Middle frontal gyrus (tissue), 1 donor: ENCODE measurements around the gene SERPINI1.

ENCODE experiments used
- DNase-seq: peaks from one replicate; pipeline ENCODE4 v3.0.0-alpha.2; 2015; ENCODE audit warnings: low spot score; ENCODE audit errors: extremely low spot score

SERPINI1 gene

GRCh38 chr3:167851171-167851570, 115.7 kb downstream of the SERPINI1 start:
- no peak for DNase-seq

DNA sequence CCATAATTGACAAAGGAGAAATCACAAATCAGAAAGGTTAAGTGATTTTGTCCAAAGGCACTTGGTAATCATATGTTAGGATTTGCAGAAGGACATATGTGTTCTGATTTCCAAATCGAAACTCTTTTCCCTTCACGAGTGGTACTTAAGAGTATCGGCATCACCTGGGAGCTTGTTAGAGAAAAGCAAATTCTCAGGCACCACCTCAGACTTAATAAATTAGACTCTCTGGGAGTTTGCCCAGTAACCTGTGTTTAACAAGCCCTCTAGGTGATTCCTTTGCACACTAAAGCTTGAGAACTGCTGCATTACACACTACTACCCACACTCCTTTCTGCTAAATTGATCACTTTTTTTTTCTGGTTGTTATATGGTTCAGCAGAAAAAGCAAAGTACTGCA, 116.2 kb downstream of the SERPINI1 start:
- DNase-seq: no peak

DNA sequence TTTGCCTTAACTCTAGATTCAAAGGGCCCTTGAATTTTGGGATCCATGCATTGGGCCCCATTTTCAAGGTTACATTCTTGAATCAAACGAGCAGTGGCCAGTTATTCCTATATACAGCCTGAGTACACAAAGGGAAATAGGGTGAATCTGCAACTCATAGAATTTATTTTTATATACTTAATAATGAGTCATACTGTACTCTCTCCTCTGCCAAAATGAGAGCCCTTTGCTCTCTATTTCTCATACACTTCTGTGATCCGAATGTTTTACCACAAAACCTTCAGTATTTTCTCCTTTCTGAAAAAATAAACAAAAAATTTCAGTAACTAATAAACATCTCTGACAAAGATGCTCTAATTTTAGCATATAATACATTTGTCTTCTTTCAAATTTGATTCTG, 116.7 kb downstream of the SERPINI1 start:
- DNase-seq: no peak

GRCh38 chr3:167854063-167854462, 118.5 kb downstream of the SERPINI1 start:
- DNase-seq: no peak

DNA sequence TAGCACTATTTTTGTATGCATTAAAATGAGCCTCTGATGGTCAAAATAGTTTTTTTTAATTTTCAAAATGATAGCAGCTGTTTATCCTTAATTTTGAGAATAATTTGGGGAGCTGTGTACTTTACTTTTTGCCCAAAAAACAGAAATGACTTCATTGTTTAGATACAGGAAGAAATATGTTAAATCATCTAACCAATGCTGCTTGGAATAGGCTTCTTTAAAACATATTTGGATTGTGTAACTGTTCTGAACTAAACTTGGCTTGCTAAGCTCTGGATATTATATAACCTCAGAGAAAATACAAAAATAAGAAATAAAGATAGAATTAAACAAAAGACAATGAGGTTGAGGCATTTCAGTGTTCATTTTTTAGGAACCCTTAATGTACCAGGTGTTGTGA, 119.3 kb downstream of the SERPINI1 start:
- DNase-seq: peak; percentile 35

- no peak for DNase-seq
These were observed 119.8 kb downstream of the SERPINI1 start for GRCh38 chr3:167855306-167855705.

DNA sequence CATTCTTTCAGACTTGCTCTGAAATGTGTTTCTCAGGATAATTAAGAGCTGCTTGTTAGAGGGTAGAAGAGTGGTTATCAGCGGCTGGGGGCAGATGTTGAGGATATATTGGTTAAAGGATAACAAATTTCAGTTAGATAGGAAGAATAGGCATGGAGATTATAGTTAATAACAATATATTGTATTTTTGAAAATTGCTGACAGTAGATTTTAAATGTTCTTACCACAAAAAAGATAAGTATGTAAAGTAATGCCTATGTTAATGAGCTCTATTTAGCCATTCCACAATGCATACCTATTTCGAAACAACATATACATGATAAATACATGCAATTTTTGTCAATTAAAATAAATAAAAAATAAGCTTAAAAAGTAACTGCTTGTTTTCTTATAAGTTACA, 123.3 kb downstream of the SERPINI1 start:
- no peak for DNase-seq

DNA sequence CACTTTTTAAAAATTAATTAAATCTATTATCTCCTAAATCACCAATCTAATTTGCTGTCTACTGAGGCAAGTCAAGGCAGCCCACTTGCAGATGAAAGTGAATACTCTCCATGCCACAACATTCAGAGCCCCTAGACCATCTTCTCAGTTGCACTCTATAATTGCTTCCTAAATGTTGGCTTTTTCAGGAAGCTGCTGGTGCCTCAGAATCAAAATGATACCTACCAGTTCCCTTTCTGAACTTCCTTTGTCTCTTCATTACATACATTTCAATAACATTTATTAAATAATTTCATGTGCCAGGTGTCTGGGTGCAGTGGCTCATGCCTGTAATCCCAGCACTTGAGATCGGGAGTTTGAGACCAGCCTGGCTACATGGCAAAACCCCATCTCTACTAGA, 124.1 kb downstream of the SERPINI1 start:
- DNase-seq: no peak

GRCh38 chr3:167861649-167862048, 126.1 kb downstream of the SERPINI1 start:
- DNase-seq: no peak

DNA sequence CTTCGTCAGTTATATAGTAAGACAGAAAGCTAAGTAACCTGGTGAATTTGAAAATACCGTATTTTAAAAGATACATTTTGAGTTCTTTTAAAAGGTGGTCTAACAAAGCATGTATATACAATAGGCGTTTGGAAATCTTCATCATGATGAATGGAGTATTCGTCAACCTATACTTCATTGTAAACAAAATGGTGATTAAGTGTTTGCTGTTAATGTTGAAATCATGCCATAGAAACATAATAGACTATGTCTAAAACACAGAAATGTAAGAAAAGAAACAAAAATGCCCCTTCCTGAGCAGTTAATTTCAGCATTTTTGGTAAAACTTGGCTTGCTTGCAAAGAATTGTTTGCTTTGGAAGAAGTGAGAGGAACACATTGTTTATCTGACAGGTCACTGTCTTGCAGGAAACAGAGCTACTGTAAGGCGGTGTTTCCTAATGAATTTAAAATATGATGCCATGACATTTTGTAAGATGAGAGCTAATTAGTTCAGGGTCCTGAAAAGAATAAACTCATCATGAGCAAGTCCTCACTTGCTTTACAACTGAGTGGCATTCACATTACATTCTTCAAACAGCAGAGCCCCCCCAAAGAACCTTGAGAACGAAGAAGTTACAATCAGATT, 126.7 kb downstream of the SERPINI1 start:
- no peak for DNase-seq

GRCh38 chr3:167863811-167864551, 128.5 kb downstream of the SERPINI1 start:
- no peak for DNase-seq

- DNase-seq: no peak
These were observed 129.0 kb downstream of the SERPINI1 start for GRCh38 chr3:167864552-167864874.

DNA sequence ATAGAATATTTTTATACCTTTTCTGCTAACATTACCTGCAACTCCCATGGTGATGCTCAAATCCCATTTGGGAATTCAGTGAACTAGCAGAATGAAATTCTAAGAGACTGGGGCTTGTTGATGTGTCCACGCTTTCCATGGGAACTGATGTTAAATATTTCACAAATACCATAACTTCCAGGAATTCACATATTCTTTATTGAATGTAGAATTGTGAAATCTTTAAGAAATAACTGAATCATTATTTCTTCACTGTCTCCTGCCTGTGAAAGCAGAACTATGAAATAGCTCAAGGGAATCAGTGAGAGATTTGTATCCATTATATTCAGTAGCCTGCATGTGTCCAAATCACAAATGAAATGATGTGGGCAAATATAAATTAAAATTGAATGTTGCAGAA, 130.8 kb downstream of the SERPINI1 start:
- DNase-seq: no peak

GRCh38 chr3:167867981-167868380, 132.5 kb downstream of the SERPINI1 start:
- no peak for DNase-seq

DNA sequence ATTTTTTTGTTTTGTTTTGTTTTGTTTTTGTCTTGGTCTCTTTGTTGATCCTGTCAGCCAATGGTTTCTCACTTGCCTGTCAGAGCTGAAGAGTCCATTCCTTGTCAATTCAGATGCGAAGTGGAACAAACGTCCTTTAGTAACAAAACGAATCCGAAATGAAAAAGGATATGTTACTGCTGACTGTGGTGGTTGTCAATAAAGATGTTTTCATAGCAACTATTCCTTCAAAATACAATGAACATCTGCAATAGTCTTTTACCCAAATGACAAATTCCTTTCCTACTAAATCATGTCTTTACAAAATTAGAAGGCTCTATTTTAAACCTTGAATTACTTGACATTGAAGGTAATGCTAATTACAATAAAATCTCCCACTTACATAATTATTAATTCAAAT, 134.7 kb downstream of the SERPINI1 start:
- no peak for DNase-seq

DNA sequence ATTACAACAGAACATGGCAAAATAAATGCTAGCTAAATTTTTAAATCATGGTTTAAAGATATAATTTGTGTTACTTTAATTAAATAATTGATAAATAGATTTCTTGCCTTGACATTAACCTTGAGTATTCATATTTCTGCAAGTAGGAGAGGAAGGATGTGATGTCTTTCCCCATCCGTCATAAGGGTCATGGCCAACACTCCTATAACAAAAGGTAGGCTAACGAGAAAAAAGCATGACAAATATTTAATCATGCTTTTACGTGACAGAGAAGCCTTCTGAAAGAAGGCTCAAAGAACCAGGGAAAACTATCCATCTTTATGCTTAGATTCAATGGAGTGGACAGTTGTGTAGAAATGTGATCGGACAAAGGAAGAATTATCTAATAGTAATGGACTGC, 135.2 kb downstream of the SERPINI1 start:
- DNase-seq: no peak

- no peak for DNase-seq
These were observed 136.5 kb downstream of the SERPINI1 start for GRCh38 chr3:167872032-167872431.

DNA sequence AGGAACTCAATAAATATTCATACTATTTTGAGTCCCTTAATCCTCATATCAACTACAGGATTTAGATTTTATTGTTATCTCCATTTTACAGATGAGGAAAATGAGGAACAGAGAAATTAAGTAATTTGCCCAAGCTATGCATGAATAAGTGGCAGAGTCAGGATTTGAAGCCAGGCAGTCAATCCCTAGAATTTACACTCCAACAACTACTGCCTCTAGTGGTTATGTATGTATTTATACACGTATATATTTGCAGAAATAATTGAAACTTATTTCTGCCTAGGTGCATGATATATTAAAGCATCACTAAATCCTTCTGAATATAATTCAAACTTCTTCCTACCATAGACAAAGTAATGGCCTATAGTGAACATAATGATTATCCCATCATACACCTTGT, 137.4 kb downstream of the SERPINI1 start:
- no peak for DNase-seq

DNA sequence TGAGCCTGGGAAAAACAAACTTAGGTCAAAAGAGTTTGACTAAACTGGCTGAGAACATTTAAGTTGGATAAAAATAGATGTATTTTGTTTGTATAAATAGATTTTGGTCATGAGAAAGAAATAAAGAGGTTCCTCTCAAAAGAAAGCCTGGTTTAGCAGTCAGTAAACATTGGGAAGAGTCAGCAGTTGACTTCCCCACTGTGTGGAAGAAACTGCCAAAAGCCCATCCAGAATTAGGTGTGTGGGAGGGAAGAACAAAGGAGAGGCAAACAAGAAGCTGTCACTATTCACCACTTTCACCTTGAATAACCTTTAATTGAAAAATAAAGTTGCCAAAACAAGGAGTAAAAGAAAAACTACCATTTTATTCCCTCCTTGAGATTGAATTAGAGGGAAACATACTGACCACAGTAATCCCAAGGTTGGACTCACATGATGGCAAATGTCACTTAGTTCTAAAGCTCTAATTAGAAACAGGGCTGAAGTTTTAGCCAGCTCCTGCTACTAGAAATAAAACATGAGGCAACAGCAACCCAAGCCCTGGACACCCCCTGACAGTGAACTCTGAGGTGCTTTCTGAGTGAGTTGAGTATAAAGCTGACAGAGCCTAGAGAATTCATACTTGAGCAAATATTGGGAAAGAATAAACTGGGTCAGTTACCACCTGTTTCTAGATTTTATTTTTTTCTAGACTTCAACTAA, 139.3 kb downstream of the SERPINI1 start:
- no peak for DNase-seq
